Activated CD4-positive, alpha-beta T cell treated with anti-CD3 and anti-CD28 coated beads, Interleukin-2, Interleukin-6, amounts not matched to agents 100 ng/mL and 50 ng/mL, durations not matched to agents 16 hours and 8 hours (primary cell): ENCODE results near the gene PSAP.
A peak's percentile ranks its signal among the peaks of the same experiment; 100 is the strongest.
"Not testable (repeated sequence)": the region's sequence is repeated elsewhere in the genome, so short reads cannot be mapped to it uniquely, and the experiment has no call there.

Experiments
- DNase-seq: peaks from one replicate; pipeline ENCODE4 v3.0.0-alpha.2; 2020

The PSAP gene

DNA sequence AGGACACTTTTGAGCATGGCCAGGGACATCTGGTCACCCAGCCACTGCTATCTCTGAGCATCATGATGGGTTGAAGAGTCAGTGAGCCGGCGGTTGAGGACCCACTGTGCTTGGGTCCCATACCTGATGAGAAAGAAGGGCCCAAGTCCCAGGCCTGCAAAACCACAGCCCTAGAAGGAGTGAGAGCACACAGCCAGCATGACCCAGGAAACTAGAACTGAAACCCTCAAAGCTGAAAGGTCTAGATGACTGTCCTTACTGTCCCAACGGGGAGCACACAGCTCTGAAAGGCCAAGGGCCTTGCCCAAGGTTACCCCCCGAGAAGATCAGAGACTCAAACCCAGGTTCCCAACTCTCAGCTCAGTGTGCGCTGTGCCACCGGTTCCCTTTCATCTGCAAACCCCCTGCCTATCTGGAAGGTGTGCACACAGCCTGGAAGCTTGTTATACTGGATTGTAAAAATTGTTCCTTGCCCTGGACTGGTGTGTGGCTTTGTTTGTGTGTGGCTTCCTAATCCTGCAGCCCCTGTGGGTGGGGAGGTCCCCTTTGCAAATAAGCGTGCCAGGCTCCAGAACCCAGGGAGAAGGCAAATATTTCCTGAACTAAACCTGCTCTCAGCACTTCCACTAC lies 22.6 kb upstream of the PSAP start:
- DNase-seq: no peak

DNA sequence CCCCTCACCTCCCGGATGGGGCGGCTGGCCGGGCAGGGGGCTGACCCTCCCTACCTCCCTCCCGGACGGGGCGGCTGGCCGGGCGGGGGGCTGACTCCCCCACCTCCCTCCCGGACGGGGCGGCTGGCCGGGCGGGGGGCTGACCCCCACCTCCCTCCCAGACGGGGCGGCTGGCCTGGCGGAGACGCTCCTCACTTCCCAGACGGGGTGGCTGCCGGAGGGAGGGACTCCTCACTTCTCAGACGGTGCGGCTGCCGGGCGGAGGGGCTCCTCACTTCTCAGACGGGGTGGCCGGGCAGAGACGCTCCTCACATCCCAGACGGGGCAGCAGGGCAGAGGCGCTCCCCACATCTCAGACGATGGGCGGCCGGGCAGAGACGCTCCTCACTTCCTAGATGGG lies 18.6 kb upstream of the PSAP start:
- not testable (repeated sequence) for DNase-seq

DNA sequence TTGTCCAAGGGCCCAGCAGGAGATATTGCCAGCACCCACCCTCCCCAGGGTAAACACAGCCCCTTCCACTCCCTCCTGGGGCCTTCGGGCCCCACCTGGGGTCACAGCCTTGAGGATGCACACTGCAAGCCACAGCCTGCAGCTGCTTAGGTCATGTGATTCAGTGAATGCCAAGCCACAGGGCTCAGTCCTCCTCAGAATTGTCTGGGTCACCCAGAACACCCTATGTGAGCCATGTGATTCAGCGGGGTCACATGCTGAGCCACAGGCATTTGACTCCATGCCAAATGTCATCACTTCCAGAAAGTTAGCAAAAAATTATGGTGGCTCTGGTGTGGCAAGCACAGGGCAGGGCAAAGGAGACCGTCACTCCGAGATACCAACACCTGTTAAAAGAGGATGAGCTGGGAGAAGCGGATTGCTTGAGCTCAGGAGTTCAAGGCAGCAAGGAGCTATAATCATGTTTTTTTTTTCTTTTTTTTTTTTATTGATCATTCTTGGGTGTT lies 17.2 kb upstream of the PSAP start:
- DNase-seq: no peak

DNA sequence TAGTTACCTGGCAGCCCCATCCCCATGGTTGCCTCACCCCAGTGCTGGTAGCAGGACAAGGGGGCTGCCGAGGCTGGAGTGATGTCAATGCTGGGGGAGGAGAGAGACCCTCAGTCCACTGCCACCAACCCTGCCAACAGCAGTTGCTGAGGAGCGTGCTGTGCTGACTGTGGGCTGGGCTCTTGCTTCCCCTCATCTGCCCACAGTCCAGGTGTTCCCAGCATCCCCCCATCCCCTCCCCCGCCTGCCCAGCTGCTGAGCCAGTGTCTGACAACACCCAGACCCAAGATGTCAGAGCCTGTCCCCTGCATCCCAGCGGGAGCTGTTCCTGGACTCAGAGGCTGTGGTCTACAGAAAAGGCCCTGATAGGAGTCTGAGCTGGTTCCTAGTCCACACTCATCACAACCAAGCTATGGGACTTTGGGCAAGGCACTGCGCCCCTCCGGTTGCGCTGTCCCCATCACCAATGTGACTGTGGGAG lies 14.6 kb upstream of the PSAP start:
- DNase-seq: no peak

DNA sequence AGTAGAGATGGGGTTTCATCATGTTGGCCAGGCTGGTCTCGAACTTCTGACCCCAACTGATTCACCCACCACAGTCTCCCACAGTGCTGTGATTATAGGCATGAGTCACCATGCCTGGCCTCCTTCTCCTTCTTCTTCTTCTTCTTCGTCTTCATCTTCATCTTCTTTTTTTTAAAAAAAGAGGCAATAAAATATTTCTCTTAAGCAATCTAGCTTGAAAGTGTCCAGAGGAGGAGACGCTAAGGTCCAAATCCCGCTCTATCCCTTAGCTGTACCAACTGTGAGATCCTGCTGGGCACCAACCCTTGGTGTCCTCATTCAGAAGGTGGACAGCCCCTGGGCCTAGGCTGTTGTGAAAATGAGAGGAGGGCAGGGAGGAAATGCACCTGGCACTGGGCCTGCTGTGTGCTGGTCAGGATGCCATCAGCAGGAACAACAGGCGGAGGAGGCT lies 13.9 kb upstream of the PSAP start:
- no peak for DNase-seq

DNA sequence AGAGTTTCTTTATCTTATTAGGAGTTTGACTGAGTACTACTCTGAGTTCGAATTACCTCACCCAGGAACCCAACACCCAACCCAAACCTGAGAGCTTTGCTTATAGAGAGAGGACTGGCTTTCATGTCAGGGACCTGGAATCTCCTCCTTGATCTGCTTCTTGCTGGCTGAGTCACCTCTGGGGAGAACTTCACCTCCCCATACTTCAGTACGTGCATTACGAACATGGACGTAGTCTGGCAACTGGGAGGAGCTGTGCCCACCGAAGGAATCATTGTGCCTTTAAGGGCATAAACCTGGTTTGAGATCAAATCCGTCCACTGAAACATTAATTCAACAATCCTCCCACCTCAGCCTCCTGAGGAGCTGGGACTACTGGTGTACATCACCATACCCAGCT lies 12.2 kb upstream of the PSAP start:
- DNase-seq: no peak

DNA sequence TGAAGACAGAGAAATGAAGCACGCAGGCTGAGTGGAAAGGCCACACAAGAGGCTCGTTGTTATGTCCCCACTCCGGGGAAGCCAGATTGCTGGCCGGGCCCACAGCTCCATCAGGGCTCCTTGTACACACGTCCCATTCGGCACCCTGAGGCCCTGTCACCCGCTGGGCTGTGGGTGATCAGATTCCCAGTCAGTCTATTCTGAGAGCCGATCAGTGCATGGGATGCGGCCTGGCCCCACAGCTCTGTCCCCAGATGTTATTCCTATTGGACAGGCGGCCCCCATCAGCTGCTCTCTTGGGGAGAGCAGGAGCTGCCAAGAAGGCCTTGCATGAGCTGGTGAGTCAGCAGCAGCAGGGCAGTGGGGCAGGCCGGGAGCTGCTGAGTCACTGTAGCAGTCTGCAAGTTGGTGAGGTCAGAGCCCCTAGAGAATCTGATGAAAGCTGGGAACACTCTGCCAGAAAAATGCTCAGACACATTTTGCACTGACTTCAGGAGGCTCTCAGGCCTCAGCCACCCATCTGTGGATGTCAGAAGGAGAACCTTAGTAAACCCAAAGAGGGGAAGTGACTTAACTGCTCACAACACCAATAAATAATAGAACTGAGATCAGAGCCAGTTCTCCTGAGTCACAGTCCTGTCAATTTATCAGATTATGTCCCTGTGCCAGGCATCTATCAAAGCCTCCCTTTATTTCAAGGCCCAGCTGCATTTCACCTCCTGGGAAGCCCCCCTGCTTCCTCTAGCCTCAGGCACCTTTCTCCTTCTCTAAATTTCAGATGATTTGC lies 9.4 kb upstream of the PSAP start:
- peak; percentile 78 for DNase-seq

DNA sequence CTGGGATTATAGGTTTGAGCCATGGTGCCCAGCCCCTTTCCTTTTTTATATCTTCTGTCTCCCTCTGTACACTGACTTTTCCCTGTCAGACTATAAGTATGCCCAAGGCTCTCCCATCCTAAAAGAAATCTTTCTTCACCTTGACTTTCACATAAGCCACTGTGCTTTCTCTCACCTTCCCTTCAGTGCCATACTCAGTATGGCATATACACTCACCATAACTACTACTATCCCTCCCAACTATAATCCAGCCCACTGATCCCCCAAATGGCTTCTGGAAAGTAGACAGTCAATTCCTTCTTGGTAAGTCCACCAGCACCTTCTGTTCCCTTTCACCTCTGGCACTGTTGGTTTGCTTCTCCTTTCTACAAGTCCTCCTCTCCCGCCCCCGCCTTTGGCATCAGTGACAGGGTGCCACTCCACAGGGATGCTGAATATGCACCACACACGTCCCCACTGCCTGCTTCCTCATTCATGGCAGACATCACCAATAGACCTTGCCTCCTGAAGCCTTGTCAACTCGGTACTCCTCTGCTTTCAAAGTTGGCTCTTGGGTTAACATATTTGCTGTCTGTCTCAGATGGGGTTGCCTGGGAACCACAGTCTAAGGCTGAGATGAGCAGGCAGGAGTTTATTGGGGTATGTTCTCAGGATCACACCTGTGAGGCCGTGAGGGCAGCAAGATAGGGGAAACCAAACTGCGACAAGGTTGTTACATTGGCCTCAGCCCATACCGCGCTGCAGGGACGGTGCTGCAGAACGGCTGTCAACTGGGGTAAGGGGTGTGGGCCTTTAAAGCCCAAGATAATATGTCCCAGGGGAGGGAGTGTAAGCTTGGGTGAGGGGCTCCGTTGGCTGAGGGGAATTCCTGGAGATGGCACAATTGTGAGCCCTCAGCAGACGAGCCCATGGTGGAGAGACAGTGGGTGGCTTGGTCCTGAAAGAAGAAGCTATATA lies 7.2 kb upstream of the PSAP start:
- DNase-seq: no peak

DNA sequence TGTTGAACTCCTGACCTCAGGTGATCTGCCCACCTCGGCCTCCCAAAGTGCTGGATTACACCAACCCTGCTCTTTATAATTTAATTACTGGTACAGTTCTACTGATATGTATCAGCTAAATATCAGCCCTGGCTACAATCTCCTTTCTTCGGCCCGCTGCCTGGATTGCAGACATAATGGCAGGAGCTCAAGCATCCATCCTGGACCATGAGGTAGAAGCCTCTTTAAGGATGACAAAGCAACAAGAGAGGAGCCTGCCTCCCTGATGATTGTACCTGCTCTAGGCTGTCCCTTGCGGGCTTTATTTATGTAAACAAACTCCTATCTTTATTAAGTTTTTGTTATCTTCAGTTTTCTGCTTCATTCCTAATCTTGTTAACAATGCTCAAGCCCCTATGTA lies 5.6 kb upstream of the PSAP start:
- no peak for DNase-seq

DNA sequence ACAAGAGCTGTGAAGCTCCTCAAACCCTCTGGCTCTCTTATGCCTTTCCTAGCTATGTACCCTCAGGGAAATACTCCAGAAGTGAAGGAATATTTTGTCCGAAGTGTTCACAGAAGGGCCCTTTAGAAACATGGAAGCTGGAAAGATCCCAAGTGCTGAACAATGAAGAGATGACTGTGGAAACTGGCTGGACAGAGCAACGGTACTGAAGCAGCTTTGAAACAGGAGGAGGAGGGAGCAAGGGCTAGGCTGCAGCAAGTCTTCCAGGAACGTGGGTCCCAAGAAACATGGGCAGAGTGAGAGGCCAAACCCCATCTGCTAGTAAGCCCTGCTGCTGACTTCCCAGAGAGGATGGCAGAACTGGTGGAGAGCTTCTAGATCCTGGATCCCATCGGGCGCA lies 3.0 kb upstream of the PSAP start:
- DNase-seq: no peak

DNA sequence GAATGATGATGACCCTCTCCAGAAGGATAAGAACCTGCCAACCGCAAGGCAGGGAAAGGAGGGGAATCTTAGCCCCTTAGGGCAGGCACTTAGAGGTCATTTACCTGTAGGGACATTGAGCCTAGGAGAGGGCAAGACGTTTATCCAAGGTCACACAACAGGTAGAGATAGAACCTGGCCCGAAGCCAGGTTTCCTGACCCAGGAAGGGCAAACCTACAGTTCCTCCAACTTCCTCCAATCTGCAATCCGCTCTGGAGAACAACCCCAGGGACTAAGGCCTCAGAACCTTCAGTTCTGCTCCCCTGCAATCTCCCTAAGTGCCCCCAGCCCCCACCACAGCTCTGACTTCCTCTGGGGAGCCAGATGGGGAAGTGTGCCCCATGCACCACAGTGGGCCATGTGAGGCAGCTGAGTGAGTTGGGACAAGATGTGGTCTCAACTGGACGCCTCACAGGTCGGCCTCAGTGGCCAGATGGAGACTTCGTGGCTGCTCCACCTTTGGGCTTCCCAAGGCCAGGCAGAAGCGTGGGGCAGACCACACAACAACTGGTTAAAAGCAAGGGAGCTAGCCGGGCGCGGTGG lies 1.4 kb upstream of the PSAP start:
- DNase-seq: no peak

DNA sequence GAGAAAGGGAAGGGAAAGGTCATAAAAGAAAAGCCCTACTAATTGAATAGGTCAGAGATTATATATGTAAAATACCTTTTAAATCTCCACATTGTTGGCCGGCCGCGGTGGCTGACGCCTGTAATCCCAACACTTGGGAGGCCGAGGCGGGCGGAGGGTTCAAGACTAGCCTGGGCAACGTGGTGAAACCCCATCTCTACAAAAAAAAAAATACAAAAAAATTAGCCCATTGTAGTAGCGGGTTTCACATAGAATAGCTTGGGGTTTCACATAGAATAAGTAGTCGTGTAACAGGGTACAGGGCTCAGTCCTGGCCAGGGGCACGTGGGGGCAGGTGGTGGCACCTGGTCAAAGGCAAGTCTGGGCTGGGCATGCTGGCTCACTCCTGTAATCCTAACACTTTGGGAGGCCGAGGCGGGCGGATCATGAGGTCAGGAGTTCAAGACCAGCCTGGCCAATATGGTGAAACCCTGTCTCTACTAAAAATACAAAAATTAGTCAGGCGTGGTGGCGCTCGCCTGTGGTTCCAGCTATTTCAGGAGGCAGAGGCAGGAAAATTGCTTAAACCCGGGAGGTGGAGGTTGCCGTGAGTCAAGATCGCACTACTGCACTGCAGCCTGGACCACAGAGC lies 529 bp upstream of the PSAP start:
- not testable (repeated sequence) for DNase-seq

DNA sequence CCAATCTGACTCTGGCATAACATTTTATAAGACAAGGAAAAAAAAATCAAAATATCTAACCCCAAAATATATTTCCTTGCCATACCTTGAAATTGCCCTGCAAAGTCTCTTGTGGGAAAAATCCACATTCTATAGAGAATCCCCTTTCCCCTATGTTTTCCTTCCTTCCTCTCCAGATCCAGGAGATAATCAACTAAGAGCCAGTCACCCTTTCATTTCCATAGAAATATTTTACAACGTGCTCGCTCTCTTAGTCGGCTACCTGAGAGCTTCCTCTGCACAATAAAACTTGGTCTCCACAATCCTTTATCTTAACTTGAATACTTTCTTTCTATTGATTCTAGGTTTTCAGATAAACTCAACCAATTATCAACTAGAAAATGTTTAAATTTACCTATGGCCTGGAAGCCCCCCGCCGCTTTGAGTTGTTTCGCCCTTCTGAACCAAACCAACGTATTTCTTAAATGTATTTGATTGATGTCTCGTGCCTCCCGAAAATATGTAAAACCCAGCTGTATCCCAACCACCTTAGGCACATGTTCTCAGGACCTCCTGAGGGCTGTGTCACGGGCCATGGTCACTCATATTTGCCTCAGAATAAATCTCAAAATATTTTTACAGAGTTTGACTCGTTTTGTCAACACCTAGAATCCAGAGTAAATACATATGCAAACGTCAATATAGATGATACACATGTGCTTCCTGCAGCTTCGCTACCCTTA lies 869 bp downstream of the PSAP start:
- DNase-seq: no peak

DNA sequence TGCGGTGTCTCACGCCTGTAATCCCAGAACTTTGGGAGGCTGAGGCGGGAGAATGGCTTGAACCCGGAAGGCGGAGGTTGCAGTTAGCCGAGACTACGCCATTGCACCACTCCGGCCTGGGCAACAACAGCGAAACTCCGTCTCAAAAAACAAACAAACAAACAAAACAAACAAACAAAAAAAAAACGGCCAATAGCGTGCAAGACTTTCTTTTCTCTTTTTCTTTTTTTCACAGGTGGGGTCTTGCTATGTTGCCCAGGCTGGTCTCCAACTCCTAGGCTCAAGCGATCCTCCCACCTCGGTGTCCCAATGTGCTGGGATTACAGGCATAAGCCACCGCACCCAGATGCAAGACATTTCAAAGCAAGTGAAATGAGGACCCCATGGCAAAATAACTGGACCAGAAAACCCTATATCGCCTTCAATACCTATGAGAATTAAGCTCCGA lies 1.6 kb downstream of the PSAP start:
- DNase-seq: no peak

DNA sequence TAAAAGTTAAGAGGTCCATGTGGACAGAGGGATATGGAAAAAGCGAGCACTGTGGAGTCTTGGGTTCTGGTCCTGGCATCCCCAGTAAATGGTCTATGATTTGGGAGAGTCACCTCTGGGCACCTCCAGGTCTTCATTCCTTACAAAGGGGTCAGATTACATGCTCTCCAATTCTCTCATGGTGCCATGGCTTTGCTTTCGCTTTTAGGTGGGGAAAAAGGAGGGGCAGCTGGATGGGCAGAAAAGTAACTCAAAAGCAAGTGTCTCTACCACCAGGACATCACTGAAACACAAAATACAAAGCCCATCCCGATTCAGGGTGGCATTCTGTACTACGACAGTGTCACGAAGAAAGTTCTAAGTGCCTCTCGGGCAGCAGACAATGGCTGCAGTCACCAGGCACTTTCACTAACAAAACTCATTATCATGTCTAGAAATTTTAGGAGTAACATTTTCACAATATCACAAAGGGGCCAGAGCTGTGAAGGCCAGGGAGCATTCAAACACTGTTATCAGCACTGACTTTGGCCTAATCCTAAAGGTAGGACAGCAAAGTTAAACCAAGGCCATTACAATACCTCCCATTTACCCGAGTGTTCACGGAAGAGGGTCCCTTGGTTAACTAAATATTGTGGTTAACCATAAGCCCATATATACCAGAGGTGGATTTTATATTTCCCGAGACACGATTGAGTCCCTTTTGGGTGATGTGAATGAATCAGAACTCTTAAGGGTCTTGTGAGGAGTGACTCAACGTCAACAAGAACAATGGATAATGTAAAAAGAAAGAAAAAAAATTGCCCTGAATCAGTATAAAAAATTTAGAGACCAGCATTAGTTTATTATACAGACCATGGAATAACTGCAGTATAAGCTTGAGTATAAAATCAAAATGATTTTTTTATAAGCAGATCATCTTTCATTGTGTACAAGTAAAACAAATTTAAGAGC lies 2.5 kb downstream of the PSAP start:
- no peak for DNase-seq

DNA sequence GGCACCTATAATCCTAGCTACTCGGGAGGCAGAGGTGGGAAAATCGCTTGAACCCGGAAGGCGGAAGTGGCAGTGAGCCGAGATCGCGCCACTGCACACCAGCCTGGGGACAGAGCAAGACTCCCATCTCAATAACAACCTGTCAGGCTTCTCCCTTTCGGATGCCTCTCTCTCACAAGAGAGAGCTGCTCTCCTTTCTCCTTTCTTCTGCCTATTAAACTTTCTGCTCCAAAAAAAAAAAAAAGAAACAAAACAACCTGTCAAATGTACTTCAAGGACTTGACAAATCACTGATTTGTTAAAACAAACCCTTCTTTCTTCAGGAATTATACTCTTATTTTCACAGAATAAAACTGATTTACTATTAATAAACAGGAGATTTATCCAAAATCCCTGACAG lies 3.6 kb downstream of the PSAP start:
- no peak for DNase-seq

DNA sequence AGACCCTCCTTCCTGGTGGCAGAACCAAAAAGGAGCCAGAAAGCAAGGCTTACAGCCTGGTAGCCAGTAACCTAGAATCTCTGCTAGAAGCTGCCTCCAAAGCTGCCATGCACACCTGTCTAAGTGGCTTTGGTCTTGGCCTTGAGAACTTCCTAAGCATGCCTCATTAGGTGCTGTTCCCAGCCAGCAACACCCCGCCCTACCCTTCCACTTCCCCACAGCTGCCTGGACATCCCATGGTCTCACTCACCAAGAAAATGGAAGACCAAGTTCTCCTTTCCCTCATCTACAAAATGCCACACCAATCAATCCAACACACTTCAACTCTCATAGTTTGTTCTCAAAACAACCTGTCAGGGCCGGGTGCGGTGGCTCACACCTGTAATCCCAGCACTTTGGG lies 4.2 kb downstream of the PSAP start:
- no peak for DNase-seq

DNA sequence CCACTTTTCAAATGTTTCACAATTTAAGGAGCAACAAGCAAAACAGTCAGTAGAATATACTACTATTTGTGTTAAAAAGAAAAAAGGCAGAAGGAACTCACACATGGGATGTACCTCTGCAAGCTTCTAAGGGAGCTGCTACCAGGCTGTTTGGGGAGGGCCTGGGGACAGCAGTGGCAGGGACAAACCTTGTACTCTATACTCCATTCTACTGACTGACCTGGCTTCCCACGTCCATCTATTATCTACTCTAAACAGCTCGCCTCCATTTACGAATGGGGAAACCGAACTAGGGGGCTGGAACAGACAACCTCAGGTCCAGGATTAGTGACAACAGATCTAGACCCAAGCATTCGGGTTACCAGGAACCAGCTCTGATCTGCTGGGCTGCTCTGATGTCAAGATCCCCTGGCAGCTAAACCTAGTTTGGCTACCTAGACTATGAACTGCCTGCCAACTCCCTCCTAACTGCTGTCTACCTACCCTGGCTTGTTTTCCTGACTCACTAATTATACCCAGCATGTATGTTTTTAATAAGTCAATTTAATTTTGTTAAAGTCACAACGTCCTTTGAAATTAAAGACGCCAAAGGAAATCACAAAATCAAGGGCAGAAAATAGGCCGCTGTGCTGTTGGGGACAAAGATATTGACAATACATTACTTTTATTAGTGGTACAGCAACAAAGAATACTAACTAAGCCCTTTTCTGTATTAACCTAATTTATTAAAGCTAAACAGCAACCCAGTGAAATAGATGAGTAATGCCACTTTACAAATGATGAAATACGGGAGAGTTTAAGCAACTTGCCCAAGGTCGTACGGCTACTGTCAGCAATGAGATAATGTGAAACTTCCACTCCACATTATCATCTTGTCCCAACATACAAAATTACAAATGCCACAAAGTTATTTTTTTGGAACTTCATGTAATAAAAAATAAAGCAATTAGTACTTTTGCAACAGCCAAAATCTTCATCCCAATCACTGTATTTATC lies 5.3 kb downstream of the PSAP start:
- DNase-seq: no peak

DNA sequence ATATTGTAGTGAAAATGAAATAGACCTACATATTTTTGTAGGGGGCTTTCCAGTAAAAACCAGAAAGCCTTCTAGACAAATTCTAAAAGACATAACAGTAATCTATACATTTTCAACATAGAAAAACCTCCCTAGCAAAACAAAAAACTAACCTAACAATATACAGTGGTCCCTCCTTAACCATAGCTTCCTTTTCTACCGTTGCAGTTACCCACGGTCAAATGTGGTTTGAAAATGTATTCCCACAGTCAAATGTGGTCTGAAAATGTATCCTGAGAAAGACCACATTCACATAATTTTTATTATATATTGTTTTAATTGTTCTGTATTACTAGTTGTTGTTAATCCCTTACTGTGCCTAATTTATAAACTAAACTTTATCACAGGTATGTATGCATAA lies 6.4 kb downstream of the PSAP start:
- no peak for DNase-seq
